Measurements from ENCODE around the gene PCDH17.

PCDH17 gene

DNA sequence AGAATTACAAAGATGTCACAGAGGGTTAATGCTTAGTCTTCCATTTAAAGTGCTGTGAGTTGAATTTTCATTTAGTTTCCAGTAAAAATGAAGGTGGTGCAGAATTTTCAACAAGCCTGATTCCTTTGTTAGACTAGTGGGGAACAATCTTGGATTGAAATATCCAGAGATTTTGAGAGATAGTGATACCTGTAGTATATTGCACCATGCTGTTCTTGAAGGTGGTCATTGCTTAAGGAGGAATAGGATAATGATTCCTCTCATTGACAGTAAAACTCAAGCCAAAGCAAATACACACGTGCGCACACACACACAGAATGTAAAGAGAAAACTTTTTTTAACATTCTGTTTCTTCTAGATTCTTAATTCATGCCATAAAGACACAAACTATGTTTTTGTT is 5.3 kb downstream of the PCDH17 start:
- no peak for DNase-seq (ENCODE audit: low spot score)

DNA sequence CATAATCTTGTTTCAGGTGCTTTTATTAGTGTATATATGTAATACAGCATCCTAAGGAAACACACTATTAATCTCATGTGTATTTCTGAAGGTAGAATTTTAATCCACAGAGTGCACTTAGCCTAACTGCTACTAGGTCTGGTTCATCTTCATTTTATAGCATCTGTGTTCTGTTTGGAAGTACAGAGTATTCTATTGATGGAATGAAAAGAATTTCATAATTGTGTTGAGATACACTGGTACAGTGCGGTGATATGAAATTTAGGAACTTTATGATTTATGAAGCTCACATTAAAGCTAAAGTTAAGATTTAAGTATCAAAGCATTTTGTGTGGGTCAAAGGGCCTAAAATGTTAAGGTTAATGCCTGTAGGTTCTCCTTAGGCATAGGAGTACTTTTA is 6.0 kb downstream of the PCDH17 start:
- DNase-seq (ENCODE audit: low spot score) = no peak

DNA sequence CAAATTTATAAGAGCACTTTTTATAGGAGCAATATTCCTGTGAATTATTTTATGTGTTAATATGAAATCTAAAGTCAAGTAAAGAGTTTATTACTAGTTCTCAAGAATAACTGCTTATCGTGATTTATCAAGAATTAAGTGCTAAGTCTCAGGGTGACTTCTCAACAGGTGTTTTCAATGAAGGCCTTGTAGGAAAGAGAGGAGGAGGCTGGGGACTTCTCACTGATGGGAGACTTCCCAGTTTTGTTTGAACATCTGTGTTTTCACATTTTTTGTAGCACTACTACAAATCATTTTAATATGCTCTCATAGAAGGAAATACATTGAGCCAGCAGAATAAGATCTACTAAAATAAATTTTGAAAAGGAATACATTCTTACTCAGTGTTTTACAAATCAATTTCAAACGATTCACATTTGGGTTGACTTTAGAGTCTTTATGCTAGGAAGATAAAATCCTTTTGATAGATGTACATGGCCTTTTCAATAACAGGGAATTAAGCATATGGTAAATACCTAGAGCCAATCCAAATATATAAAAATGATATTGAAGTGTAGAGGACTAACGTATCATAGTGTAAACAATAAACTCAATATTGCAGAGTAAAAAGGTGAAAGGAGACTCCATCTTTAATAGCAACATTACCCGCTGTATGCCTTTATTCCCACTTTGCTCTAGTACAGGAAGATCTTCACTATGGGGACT is 6.8 kb downstream of the PCDH17 start:
- no peak for DNase-seq (ENCODE audit: low spot score)

DNA sequence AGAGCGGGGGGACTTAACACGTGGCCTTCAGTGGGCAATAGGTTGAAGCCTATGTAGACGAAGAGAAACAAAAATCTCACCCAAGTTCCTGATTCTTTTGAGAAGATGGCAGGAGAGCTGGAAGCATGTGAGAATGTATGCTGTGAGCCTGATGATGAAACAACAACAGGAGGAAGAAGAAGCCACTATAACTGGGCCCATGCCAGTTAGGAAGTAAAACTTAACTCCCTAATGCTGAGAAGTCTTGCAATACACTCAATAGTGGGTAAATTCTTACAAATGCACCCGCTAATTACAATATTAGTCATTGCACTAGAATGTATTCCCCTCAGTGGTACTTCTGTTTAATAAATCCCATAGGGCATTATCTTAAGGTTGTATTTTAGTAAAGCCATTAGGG is 9.1 kb downstream of the PCDH17 start:
- no peak for DNase-seq (ENCODE audit: low spot score)

DNA sequence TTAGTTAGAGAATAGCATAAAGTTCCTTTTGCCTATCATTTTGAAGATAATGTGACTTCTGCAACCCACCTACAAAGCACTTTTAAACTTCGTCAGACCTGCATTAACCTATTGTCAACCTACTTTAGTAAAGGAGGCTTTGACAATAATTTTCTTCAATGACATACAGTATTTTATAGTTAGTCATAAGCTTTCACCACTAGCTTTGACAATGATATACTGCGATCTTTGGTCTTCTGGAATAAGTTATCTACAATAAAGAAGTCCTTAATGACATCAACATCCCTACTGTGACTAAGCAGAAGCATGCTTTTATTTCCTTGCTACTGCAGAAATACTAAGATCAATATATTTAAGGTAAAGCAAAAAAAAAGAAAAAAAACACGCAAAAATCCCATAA is 9.5 kb downstream of the PCDH17 start:
- DNase-seq (ENCODE audit: low spot score) = no peak

DNA sequence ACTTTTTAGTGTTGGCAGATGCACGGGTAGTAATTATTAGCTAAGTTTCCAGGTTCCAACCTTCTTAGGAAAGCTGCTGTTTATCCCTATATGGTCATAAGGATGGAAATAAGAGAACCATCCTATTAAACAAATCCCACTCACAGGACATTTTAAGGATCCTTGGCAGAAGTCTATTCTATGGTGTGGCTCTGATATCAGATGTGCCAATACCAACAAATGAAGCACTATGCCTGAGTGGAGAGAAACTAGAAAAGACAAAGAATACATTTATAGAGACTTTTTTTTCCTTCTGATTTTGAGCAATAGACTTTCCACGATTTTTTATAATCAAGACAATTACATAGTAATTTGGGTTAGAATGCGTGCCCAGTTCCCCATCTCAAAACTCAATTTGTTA is 12.6 kb downstream of the PCDH17 start:
- no peak for DNase-seq (ENCODE audit: low spot score)

DNA sequence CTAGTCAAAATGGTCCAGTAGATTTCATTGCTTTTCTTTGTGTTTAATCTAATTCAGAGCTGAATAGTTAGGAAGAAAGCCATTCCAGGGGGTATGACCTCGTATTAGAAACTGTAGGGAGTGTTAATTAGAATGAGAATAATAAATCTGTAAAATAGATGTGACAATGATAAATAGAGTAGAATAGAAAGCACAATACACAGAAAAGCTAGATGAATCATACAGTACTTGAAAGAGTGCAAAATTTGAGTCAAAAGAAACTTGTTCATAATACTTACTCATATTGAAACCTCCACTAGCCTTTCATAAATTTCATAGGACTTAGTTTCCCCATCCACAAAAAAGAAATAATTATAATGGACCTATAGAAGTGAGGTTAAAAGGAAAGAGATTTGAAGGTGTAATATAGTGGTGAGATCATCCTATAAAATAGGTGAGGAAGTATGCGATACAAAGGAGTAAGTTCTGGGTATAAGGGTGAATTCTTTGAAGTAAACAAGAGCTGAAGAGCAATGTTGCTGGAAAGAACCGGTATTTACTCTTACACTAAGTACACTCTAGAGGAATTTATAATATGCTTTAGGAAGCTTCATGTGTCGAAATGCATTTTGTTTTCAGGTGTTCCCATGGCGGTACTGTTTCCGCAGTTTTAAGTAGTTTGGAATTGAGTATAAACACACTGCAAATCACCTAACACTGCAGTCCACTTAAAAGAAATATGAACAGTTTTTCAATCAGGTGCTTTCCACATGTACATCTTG is 21.9 kb downstream of the PCDH17 start:
- DNase-seq (ENCODE audit: low spot score) = no peak

DNA sequence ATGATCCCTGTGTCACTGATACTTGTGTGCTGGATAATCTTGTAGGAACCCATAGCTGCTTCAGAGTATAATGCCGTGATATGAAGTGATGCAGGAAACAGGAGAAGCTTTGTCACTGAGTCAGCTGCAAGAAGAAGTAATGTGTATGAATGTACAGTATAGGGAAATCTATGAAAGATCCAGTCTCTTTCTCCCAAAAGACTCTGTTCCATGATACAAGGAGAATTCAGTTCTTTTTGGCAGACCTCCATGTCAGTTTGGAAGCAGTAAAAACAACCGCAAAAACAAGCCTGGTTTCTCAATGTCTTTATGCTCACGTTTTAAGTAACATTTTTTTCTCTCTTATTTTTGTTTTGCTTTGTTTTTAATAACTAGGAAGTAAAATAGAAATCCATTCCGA is 33.9 kb downstream of the PCDH17 start:
- DNase-seq (ENCODE audit: low spot score) = no peak

DNA sequence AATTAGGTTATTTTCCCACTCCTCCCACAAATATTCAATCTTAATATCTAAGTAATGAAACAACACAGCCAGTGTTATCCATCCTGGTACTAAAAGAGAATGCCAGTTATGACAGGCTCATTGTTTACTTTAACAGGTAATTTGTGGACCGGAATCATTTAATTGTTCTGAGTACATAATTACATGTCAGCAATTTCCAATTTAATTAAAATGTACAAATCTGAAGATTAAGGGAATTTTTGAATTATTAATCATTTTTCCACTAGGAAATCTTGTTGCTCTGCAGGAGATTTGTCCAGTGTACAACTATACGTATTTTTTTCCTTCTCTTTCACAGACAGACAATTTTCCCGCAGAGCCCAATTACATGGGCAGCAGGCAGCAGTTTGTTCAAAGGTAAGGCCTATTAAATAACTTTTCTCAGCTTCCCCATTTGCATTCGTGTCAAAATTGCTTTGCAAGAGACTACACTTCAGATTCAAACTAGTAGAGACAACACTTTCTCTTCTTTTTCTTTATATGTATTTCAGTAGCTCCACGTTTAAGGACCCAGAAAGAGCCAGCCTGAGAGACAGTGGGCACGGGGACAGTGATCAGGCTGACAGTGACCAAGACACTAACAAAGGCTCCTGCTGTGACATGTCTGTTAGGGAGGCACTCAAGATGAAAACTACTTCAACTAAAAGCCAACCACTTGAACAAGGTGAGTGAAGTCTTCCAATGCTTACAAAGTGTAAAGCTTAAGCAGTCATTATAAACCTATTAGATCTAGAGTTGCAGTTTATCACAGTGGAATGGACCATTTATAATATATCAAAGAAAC is 34.8 kb downstream of the PCDH17 start:
- no peak for DNase-seq (ENCODE audit: low spot score)

DNA sequence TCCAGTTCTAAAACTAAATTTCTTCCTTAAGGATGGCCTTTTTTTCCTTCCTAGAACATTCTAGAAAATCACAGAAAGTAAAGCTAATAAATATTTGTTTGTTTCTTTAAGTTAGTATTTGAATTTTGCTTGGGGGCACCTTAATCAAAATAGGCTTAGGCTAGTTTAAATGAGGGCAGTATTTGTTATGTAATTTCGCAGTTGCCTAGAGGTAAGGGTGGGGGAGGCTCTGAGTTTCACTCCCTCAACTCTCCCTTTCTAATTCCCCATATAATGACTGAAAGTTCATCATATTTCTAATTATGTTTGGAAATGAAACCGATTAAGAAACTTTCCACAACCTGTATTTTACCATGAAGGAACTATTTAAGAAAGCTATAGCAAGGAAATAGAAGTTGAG is 40.6 kb downstream of the PCDH17 start:
- DNase-seq (ENCODE audit: low spot score) = no peak

DNA sequence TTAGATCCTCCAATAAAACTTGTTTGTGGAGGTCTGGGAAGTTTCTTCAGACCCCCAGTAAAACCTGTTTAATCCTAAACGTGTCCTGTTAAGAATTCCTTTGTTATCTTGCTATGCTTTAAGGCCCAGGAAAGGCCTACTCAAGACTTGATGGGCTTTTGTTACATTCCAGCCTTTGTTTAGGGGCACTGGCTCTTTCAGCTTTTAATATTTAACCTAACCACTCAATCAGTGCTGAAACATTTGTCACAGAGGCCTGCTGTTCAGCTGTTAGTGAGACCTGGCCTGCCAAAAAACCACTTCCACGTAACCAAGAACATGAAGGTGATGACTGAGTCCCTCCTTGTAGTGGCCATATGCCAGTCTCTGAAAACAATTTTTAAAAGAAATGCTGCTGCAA is 41.7 kb downstream of the PCDH17 start:
- DNase-seq (ENCODE audit: low spot score) = no peak

DNA sequence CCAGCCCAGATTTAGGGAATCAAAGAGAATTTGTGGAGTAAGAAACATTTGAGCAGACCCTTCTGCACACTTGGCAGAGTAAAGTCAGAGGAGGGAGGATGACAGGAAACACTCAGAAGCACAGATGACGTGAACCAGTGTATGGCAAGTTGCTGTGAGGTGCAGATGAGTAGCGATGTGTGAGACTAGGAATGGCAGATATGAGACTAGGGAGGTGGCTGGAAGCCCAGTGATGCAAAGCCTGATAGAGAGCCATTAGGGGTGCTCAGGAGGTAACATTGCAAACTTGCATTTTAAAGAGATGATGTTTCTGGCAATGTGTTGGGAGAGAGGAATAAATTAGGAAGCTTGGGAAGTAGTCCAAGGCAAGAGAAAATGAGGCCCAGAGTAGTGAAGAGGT is 44.0 kb downstream of the PCDH17 start:
- DNase-seq (ENCODE audit: low spot score) = no peak

DNA sequence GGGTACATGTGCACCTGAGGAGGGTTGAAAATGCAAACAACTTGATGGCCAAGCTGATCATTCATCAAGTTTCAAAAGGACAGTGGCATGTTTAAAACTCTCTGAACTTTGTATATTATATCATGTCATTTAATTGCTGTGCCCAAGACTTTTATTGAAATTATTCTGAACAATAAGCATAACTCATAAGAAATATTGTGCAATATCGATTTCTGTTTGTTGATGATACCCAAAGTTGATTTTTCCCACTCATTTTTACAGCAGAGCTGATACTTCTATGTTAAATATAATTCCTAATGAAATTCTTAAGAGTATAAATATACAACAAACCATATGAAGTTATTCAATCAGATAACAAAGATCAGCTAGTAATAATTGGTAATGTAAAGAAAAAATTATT is 49.1 kb downstream of the PCDH17 start:
- no peak for DNase-seq (ENCODE audit: low spot score)

DNA sequence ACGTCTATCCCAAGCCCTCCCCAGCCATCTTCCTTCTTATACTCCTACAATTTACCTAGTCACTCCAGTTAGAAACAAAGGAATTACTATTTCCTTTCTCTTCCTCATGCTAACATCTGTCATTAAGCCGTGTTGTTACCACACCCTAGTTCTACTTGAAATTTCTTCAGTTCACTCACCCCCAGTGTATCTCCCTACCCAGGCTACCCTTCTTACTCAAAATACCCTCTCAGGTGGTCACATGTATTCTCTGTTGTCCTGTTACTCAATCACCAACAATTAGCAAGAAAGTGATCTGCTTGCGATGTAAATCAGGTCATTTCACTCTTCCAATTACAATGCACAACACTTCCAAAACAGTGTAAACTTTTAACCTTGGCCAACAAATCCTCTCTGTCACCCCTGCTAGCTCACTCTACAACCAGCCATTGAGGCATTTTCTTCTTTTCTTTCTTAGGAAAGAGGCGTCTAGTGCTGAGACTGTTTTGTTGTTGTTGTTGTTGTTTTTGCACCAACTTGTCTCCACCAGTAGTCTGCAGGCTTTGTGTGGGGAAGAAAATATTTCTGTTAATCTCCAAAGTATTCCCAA is 50.7 kb downstream of the PCDH17 start:
- no peak for DNase-seq (ENCODE audit: low spot score)

DNA sequence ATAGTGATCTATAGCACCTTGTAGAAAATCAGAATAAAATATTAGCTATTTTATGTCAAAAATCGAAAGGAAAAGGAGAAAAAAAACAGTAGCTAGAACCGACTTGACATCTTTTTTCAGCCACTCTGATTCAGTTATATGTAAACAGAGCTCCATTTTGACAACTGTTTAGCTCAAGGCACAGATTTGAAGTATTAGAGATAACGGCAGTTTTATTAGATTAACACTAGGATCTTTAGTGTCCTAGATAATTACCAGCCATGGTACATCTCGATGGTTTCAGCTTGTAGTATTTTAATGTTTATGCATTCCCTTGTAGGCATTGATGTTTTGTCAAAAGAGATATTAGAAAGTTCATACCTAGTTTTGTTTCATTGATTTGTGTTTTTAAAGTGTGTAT is 67.3 kb downstream of the PCDH17 start:
- no peak for DNase-seq (ENCODE audit: low spot score)

DNA sequence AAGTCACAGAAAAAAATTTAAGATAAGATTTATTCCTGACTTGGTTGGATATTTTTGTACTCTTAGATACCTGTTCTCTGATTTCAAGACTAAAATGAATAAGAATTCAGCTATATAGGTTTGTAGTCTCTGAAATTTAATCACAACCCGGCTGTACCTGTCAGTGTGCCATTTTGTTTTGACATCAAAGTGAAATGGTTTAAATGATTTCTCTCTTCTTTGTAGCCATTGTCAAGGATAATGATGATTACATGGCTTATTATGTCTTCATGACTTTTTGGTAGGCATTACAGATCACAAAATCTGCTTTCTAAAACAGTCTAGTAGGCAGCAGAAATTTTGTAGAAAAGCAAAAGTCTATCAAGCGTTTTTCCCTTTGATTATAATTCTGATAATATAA is 72.5 kb downstream of the PCDH17 start:
- no peak for DNase-seq (ENCODE audit: low spot score)

DNA sequence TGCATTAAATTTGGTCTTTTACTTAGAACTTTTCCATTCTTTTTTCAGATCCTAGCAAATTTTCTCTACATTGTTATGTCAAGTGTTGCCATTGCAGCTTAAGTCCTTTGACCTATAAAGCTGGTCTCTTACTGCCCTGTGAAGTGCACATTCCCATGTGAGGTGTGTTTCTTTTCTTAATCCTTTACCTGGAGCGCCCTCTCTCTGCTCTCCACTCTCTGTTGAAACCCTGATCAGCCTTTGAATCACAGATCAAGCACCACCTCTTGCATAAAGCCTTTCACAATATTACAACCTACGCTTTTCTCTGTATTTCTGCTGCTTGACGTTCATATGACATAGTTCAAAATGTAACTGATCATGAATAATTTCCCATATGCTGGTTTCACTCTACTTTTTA is 84.8 kb downstream of the PCDH17 start:
- no peak for DNase-seq (ENCODE audit: low spot score)

DNA sequence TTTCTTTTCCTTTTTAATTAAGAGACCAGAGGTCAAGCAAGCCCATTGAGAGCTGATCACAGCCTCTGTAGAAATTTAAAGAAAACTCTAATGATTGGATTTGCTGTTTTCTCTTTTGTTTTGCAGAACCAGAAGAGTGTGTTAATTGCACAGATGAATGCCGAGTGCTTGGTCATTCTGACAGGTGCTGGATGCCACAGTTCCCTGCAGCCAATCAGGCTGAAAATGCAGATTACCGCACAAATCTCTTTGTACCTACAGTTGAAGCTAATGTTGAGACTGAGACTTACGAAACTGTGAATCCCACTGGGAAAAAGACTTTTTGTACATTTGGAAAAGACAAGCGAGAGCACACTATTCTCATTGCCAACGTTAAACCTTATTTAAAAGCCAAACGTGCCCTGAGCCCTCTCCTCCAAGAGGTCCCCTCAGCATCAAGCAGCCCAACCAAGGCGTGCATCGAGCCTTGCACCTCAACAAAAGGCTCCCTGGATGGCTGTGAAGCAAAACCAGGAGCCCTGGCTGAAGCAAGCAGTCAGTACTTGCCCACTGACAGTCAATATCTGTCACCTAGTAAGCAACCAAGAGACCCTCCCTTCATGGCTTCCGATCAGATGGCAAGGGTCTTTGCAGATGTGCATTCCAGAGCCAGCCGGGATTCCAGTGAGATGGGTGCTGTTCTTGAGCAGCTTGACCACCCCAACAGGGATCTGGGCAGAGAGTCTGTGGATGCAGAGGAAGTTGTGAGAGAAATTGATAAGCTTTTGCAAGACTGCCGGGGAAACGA is 93.1 kb downstream of the PCDH17 start:
- DNase-seq (ENCODE audit: low spot score) = no peak

DNA sequence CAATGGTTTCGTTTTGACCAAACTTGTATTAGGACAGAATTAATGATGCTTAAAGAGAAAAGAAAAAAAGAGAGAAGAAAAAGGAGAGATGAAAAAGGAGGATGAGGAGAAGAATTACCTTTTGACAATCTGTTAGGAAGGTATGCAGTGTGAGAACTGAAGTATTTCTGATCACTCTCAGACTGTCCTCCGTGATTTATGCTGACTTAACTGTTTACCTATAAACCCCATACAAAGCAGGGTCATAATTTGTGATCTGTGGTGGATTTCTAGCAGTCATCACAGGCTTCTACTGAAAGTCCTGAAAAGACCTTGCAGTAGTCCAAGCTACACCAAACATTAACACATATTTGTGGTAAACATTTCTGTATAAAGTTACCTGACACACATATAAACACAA is 93.9 kb downstream of the PCDH17 start:
- DNase-seq (ENCODE audit: low spot score) = no peak

DNA sequence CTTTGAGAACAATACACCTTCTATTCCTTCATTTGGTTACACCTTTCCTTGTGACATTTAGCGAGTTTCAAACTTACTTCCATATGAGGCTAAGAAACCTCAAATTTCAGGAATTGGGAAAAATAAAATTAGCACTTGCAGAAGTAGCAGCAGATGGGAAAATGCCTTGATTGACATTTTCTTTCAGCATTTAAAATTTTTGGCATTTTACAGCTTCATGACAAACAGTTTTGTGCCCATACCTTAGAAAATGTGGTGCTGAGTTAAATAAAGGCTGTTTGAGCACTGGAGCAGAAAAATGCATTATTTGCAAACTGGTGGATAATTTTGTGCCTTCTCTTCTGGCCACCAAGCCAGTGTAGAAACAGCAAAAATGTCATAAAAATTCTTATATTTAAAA is 95.4 kb downstream of the PCDH17 start:
- no peak for DNase-seq (ENCODE audit: low spot score)

DNA sequence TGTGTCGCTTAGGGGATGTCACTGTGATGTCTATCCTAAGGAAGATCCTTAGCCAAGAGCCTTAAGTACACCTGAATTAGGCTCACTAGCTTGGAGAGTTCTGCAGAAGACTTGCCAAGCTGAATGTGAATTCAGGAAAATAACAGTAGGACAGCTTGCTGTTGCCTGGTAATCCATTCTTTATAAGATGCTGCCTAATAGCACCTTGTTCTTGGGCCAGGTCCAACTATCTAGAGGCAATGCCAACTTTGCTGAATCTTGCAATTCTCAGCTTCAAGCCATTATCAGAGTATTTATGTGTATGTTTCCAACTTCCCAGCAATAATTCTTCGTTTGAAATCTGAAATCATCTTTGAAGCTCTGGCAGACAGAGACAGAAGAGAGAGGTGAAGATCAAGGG is 102.8 kb downstream of the PCDH17 start:
- DNase-seq (ENCODE audit: low spot score) = no peak

DNA sequence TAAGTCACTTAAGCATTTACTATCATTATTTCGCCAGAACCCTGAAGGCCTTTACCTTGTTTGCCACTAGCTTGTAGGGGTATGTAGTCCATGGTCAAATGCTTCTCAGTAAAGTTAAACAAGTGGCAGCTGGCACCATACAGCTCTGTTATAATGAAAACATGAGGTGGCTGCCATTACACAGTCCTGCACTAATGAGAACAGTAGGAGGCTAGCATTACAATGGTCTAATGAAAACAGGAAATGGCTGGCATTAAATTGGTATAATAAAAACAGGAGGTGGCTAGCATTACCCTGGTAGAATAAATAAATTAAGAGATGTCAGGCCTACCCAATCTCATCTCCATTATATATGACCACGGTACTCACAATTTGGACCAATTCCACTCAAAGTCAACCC is 107.5 kb downstream of the PCDH17 start:
- DNase-seq (ENCODE audit: low spot score) = no peak

Data from ecto neural progenitor cell (in vitro differentiated cells).